ENCODE measurements around the gene LRTM2. TPM values are rescaled to one million over a fixed set of nuclear protein-coding genes. Genes with fewer than 3 reads are reported as not detected.

The LRTM2 gene
- total RNA-seq, 1 experiment from 2014 or later: not detected

DNA sequence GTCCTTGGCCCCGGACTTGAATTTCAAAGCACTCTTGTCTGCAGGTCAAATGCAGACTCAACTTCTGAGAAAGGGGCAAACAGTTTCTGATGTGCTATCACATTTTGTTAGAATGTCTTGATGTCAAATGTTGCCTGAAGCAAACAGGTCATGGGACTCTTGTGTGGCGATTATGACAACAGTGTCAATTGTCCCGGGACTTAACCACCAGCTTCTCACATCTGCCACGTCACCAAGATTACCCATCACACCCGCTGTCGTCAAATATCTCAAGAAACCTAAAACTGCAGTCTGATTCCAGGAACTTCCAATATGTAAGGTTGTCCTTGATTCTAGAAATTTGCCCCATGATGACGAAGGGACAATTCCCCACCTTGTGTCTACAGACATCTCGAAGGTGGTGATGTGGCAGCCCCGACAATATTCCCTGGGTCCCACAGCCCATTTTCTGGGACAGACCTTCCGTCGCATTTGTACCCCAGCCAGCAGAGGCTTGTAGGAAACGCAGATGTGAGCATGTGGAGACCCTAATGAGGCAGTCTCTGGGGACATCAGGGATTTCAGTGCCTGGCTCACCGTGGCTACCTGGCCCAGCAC is 21.3 kb downstream of the LRTM2 start:
- no TSS peak for BruUV-seq (replicated peaks)
- POLR2A ChIA-PET: no interaction called here

DNA sequence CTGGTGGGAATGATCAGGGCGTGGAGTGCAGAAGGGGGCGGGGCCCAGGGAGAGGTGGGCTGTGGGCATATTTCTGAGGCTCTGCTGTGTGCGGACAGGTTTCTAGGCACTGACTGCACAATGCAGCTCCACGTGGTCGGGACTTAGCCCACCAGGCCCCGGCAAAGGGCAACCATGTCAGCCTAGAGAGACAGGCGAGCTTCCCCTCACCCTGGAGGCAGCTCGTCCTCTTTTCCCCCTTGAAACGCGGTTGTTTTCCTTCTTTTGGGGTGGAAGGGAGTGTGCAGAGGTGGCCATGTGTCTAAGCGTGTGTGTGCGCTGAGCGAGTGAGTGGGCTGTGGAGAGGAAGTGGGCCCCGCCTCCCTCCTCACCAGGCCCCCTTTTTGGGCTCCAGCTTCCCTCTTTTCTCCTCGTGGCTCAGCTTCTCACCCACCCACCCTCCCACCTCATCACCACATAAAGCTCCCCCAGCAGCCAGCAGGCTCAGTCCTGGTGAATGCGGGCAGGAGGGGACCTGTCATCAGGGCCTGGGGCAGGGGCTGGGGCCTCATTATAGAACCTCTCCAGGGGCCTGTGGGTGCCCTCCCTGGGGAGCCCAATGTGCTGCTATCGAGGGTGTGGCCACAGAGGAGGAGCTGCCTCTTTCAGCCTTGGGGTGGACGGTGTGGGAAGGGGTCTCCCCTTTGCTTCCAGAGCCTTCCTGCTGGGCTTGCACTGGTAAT is 22.0 kb downstream of the LRTM2 start:
- no peaks in the 10 kb centered on the region for H3K9me3 ChIP-seq (ENCODE audit: control insufficient read depth, insufficient read depth, low read depth, low read length)
- no peaks in the 10 kb centered on the region for H3K36me3 ChIP-seq (ENCODE audit: control insufficient read depth, insufficient read depth, low read length)
- BruUV-seq (replicated peaks): no TSS peak
- no peak for ATAC-seq
- in situ Hi-C loops (cut with HindIII; ENCODE audit: low pct_unique_long_range_greater_than_20kb, low sequenced_read_pairs) (no loop called here), intact Hi-C loops (cut with micrococcal nuclease; ENCODE audit: unreplicated experiment) (no loop called here)
- ChIA-PET CTCF (no interaction called here), POLR2A (no interaction called here)
- TF ChIP-seq POLR2AphosphoS5 (IDR thresholded peaks at IDR 0.05; ENCODE audit: low read depth, low read length) (no peak), SIN3A (IDR thresholded peaks at IDR 0.05; ENCODE audit: borderline replicate concordance, insufficient read depth, low read depth, low read length) (no peak), TCF7L2 (IDR thresholded peaks at IDR 0.05; ENCODE audit: low read depth, low read length) (no peak)
- TF ChIP-seq, protein P1, sequence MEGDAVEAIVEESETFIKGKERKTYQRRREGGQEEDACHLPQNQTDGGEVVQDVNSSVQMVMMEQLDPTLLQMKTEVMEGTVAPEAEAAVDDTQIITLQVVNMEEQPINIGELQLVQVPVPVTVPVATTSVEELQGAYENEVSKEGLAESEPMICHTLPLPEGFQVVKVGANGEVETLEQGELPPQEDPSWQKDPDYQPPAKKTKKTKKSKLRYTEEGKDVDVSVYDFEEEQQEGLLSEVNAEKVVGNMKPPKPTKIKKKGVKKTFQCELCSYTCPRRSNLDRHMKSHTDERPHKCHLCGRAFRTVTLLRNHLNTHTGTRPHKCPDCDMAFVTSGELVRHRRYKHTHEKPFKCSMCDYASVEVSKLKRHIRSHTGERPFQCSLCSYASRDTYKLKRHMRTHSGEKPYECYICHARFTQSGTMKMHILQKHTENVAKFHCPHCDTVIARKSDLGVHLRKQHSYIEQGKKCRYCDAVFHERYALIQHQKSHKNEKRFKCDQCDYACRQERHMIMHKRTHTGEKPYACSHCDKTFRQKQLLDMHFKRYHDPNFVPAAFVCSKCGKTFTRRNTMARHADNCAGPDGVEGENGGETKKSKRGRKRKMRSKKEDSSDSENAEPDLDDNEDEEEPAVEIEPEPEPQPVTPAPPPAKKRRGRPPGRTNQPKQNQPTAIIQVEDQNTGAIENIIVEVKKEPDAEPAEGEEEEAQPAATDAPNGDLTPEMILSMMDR (IDR thresholded peaks at IDR 0.05): no peak
- TF ChIP-seq, protein P2, sequence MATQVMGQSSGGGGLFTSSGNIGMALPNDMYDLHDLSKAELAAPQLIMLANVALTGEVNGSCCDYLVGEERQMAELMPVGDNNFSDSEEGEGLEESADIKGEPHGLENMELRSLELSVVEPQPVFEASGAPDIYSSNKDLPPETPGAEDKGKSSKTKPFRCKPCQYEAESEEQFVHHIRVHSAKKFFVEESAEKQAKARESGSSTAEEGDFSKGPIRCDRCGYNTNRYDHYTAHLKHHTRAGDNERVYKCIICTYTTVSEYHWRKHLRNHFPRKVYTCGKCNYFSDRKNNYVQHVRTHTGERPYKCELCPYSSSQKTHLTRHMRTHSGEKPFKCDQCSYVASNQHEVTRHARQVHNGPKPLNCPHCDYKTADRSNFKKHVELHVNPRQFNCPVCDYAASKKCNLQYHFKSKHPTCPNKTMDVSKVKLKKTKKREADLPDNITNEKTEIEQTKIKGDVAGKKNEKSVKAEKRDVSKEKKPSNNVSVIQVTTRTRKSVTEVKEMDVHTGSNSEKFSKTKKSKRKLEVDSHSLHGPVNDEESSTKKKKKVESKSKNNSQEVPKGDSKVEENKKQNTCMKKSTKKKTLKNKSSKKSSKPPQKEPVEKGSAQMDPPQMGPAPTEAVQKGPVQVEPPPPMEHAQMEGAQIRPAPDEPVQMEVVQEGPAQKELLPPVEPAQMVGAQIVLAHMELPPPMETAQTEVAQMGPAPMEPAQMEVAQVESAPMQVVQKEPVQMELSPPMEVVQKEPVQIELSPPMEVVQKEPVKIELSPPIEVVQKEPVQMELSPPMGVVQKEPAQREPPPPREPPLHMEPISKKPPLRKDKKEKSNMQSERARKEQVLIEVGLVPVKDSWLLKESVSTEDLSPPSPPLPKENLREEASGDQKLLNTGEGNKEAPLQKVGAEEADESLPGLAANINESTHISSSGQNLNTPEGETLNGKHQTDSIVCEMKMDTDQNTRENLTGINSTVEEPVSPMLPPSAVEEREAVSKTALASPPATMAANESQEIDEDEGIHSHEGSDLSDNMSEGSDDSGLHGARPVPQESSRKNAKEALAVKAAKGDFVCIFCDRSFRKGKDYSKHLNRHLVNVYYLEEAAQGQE (IDR thresholded peaks at IDR 0.05; ENCODE audit: insufficient read depth in 1 of 2, low read depth in 2 of 2, low read length in 1 of 2): no peak
- H3K27ac ChIP-seq (ENCODE audit: low read length): no peak overlapping the region
- H3K4me3 ChIP-seq (ENCODE audit: low read depth in 2 of 2, low read length in 2 of 2): no peak overlapping the region
- H3K4me1 ChIP-seq (ENCODE audit: control insufficient read depth, insufficient read depth, low read length): peaks cover 3% of the 10 kb centered on the region; the same call in 1 of the 2 replicates
- no peaks in the 10 kb centered on the region for H3K27me3 ChIP-seq (ENCODE audit: control insufficient read depth, insufficient read depth, low read length)
- DNase-seq (ENCODE audit: low read depth, low spot score): no peak

More for the DNA sequence above, 21.3 kb downstream of the LRTM2 start:
- Histone ChIP-seq H3K4me3 (ENCODE audit: low read depth in 2 of 2, low read length in 2 of 2) (no peak overlapping the region), H3K4me1 (ENCODE audit: control insufficient read depth, insufficient read depth, low read length) (peaks cover 4% of the 10 kb centered on the region; the same call in 1 of the 2 replicates), H3K36me3 (ENCODE audit: control insufficient read depth, insufficient read depth, low read length) (no peaks in the 10 kb centered on the region), H3K9me3 (ENCODE audit: control insufficient read depth, insufficient read depth, low read depth, low read length) (no peaks in the 10 kb centered on the region), H3K27ac (ENCODE audit: low read length) (no peak overlapping the region), H3K27me3 (ENCODE audit: control insufficient read depth, insufficient read depth, low read length) (no peaks in the 10 kb centered on the region)
- no peak for ATAC-seq
- TF ChIP-seq POLR2AphosphoS5 (IDR thresholded peaks at IDR 0.05; ENCODE audit: low read depth, low read length) (no peak), SIN3A (IDR thresholded peaks at IDR 0.05; ENCODE audit: borderline replicate concordance, insufficient read depth, low read depth, low read length) (no peak), TCF7L2 (IDR thresholded peaks at IDR 0.05; ENCODE audit: low read depth, low read length) (no peak)
- TF ChIP-seq, protein P1 (IDR thresholded peaks at IDR 0.05): no peak
- TF ChIP-seq, protein P2 (IDR thresholded peaks at IDR 0.05; ENCODE audit: insufficient read depth in 1 of 2, low read depth in 2 of 2, low read length in 1 of 2): no peak
- DNase-seq (ENCODE audit: low read depth, low spot score): no peak
- in situ Hi-C loops (cut with HindIII; ENCODE audit: low pct_unique_long_range_greater_than_20kb, low sequenced_read_pairs) (no loop called here), intact Hi-C loops (cut with micrococcal nuclease; ENCODE audit: unreplicated experiment) (no loop called here)
- CTCF ChIA-PET: no interaction called here
